Activated T-cell treated with anti-CD3 and anti-CD28 coated beads for 1 hour (primary cell): ENCODE data around the gene CCDC91.

Source experiments
- DNase-seq: peaks from one replicate; pipeline ENCODE4 v3.0.0-alpha.2; 2020; ENCODE audit warnings: low read depth

Gene CCDC91, protein sequence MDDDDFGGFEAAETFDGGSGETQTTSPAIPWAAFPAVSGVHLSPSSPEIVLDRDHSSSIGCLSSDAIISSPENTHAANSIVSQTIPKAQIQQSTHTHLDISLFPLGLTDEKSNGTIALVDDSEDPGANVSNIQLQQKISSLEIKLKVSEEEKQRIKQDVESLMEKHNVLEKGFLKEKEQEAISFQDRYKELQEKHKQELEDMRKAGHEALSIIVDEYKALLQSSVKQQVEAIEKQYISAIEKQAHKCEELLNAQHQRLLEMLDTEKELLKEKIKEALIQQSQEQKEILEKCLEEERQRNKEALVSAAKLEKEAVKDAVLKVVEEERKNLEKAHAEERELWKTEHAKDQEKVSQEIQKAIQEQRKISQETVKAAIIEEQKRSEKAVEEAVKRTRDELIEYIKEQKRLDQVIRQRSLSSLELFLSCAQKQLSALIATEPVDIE

DNA sequence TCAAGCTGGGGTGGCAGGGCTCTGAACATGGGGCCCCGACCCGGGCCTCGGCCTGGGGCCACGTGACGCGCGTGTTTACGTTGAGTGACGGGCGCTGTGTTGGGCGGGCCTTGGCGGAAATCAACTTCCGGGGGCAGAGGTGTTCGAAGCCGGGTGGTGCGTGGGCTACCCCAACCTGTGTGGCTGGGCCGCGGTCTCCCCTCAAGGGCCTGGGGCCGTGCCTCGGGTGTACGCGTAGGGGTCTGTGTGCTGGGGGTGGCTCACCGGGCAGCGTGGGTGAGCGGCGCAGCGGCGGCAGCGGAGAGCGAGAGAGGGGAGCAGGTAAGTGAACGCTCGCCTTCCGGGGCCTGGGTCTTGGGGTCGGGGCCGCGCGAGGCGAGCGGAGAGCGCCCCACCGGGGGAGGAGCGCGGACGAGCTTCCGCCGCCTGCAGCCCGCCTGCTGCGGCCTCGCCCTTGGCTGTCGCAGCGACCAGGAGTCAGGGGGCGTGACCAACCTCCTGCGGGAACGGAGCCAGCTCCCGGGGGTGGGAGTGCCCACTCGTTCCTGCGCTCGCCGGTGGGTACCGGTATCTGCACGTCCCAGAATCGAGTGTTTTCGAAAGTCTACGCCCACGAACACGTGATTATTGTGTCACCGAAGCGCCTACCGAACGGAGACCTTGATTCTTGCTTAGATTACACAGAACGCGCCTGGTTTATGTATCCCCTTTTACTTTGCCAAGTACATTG, at the start of gene CCDC91:
TSS of gene CCDC91 (plus strand) at position 136 of the 730 bp plus-strand sequence. CDS start 66,760 bp downstream, outside the sequence.
- DNase-seq = peak; percentile 75

DNA sequence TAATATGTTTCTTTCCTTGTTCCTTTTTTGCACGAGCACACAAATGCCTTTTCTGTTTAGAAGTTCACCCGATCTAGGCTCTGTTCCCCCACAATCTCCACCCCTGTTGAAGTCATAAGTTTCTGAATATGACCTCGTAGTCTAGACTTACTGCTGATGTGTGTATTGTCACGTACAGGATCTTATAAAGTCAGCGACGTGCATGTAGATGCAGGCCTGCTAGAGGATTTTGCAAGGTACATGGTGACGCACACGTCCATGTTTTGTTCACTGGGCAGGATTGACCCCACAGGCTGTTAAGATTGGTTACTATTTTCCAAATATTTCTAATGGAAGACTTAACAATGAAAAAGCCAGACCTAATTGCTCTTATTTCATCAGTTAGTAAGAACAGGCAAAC, 46.2 kb upstream of the CCDC91 start:
- no peak for DNase-seq

DNA sequence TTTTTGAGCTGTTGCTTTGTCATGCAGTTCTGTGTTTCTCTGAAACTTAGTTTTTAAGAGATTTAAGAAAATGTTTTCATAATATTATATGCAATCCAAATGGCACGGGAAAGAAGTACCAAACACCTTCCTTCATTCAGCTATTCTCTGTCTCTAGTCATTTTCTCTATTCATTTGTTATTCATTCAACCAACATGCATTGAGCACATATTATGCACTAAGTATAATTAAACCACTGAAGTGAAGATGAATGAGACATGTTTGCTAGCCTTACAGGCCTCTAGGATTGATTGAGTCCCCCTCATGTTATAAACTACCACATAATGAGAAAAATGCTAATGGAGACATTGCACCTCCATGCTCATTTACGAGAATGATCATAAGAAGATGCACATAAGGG, 45.7 kb upstream of the CCDC91 start:
- DNase-seq = no peak

DNA sequence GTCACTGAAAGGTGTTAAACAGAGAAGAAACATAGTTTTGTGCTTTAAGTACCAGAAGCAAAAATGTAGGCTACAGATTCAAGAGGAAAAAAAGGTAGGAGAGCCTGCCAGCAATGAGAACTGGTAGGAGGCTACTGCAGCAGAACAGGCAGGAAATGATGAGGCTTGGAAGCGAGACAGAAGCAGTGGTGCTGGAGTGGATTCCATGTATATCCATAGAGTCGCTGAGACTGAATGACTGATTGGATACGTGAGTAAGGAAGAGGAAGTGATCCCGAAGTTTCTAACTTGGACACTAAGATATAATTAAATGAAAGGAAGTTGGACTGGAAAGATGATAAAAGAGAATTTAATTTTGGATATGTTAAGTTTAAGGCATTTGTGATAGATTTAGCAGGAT, 45.0 kb upstream of the CCDC91 start:
- no peak for DNase-seq

DNA sequence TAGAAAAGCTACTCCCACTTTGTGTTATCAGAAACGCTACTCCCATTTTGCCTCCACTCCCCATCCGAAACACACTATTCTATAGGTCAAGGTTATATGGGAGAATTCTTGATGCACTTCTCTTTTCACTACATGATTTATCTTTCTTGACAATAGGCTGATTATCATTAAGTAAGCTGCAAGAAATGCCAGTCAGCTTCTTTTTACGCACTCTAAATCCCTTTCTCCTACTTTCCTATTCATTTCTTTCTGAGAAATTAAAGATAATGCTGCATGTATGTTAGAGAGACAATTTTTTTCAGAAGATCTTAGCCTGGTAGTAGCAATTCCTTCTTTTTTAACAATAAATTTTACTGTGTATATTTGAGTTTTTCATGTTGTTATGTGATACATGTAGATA, 41.0 kb upstream of the CCDC91 start:
- no peak for DNase-seq

DNA sequence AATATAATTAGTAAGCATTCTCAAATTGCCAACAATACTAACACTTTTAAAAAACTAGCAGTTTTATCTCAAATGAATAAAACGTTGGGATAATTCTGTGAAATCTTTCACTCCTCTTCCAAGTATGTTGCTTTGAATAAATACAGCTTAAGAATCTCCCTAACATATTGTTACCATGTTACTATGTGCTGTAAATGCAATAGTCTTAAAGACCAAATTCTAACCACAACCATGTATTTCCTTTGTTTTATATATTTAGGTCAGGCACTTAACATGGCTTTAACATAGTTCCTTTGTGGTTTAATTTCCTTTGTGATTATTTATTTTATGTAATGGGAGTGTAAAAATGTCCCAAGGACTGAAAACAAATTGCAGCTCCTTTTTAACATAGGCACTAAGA, 33.9 kb upstream of the CCDC91 start:
- DNase-seq = no peak

DNA sequence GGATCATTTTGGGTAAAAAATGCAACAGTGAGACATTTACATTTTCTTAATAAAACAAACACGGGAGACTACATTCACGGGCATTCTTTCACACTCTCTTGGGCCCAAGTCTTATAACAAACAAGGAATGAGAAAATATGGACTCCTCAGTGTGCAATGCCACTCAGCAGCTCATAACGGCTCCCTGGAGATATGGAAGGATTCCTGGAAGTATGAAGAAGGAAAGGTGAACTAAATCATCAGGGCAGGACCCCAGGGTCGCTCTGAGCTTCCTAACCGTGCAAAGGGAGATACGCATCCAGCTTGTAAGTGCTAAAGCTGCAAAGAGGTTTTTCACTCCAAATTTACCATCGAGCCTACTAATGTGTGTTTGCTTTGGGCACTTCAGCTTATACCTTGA, 33.5 kb upstream of the CCDC91 start:
- no peak for DNase-seq

DNA sequence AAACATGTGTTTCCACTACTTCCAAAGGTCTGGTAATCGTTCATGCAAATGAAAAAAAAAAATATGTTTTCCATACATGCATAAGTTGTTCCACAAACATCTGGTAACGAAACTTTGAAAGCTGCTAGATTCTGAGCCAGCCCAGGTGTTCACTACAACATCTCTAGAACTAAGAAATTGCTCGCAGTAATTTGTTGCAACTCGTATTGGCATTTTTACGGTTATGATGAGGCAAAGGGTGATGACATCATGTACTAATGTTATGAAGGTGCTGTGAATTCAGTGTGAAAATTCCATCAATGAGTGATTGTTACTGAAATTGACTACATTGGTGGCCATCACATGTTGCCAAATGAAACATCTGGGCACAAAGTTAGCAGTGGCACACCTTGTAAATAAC, 31.9 kb upstream of the CCDC91 start:
- no peak for DNase-seq

DNA sequence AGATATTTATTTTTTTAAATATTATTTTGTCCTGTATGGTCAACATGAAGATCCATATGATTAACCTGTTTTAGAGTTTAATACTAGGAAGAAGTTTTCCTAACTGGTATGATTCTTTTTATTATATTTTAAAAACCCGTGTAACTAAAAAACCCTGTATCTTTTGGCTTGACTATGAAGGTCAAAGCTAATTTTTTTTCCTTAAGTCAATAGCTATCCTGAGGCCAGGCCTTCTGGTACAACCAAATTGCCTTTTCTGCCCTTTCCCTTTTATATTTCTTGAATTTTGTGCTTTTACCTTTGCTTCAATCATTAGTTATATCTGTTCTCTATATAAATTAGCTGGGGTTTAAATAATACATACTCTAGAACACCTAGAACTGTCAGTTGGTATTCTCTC, 30.6 kb upstream of the CCDC91 start:
- DNase-seq = no peak

DNA sequence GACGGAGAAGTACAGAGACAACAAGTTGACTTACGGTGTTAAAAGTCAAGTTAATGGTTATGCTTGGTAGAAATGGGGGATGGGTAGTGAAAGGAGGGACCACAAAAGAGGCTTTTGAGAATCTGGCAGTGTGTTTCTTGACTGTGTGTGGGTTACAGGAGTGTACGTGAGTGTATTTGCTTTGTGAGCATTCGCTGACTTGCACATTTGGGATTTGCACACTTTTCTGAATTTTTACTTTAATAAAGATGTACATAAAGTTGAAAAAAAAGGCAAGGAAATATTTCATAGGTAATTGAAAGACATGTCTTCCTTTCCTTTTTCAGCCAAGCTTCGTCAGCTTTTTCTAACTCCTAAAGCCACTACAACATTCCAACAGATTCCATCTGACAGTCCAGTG, 28.6 kb upstream of the CCDC91 start:
- DNase-seq = no peak

DNA sequence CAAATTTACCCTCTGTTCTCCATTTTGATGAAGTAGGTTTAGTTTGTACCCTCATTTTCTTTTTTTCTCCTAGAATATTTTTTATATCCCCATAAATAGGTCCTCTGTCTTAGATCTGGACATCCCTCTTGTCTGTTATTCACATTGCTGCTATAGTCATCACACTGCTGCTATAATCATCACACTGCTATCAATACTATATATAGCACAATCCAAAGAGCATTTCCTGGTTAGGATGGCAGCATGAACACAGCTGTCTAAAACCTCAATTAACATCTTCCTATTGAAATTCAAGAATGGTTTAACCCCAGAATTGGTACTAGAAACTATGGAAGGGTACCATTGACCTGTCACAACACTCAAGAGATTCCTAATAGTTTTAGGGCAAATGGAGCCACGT, 27.6 kb upstream of the CCDC91 start:
- no peak for DNase-seq

DNA sequence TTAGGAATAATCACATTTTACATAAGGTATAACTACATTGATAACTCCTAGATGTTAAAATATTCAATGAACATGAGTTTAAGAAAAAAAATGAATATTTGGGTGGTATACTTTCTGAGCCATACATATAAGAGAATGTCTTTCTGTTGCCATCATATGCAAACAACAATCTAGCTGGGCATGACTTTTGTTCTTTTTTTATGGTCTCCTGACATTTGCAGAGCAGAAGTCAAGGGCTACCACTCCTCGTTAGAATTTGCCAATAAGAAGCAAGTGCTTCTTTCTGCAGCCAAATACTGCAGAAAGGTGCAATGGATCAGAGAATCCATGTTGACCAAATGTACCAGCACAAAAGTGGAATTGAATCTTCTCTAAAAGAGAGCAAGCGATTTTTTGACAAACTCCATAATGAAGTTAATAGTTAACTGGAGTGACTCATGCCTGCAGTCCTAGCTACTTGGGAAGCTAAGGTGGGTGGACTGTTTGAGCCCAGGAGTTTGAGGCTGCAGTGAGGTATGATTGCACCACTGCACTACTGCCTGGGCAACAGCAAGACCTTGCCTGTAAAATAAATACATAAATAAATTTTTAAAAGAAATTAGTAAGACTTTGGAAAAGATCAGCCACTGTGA, 25.5 kb upstream of the CCDC91 start:
- DNase-seq = no peak

DNA sequence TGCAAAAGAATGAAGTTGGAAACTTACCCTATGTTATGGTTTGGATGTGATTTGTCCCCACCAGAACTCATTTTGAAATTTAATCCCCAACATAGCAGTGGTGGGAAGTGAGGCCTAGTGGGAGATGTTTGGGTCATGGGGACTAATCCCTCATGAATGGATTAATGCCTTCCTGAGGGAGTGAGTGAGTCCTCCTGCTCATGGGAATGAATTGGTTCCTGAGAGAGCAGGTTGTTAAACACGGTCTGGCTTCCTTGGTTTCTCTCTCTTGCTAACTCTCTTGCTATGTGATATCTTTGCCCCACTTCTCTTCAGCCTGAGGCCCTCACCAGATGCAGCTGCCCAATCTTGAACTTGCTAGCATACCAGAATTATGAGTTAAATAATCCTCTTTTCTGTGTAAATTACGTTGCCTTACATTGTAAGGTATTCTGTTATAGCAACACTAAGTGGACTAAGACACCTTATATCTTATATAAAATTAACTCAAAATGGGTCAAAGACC, 22.2 kb upstream of the CCDC91 start:
- no peak for DNase-seq

DNA sequence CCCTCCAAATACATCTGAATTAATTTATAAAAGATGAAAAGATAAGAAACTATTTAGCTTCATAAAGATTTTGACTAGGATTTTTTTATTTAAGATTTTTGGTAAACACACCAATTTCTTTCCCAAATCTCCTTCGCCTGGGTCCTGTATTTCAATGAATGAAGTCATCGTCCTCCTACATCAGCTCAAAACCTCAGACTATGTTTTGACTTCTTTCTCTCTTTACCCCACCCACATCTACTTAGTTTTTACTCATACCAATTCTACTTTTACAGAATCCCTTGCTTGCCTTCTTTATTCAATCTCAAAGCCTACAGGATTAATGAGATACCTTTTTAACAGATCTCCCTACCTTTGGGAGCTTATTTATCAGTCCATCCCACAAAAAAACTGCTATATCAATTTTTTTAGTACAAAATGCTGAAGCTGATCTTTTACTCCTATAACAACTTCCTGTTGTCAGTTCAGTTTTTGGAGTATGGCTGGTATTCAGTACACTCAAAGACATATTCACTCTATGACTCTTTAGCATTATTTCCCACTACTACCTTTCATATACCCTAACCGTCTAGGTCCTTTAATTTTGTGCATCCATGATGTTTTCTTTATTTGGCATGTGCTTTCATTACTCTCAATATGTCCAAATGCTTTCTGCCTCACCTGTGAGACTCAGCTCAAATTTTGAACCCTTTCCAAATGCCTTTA, 18.7 kb upstream of the CCDC91 start:
- DNase-seq = no peak

DNA sequence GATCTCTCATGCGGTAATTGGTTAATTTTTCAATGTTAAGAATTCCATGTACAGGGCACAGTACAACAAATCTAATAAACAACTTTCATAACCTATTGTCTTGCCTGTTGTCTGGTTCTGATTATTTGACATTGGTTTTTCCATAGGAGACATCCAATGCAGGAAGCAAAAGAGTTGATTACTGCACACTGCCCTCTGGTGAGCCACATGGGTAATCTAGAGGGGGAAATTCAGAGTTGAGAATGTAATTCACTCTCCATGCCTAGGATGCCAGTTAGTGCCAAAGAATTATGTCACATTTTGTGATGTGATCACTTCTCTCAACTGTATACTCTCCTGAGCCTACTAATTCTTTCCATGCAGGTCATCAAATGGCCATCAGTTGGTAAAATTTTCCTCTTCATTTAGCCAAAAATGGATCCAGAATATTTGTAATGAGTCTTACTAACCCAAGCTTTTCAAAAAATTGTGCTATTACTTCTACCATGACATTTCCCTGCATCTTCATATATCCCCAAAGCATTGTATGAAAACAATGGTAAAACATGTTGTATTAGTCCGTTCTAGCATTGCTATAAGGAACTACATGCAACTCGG, 17.7 kb upstream of the CCDC91 start:
- no peak for DNase-seq

DNA sequence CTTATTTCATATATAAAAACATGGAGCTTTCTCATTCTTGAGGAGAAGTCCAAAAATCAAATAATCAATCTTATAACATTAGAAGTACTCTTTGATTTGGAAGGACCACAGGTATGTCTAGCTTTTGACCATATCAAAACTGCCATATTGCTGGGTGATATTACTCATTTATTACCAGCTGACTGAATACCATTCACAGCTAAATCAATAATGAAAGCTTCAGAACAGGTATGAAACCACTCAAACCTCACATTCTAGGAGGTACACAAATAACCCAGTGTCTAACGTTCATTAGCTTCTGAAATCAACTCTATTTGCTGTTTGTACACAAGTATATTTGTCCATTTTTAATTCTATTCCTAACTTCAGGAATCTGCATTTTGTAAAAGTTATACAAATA, 16.8 kb upstream of the CCDC91 start:
- DNase-seq = no peak

DNA sequence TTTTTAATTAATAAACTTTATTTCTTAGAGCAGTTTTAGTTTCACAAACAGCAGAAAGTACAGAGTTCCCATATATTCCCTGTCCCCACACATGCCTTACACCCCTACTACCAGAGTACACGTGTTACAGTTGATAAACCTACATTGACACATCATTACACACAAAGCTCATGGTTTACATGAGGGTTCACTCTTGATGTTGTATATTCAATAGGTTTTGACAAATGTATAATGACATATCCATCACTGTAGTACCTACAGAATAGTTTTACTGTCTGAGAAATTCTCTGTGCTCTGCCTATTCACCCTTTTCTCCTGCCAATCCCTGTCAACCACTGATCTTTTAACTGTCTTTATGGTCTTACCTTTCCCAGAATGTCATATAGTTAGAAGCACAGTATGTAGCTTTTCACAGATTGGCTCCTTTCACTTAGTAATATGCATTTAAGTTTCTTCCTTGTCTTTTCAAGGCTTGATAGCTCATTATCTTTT, 15.1 kb upstream of the CCDC91 start:
- no peak for DNase-seq

DNA sequence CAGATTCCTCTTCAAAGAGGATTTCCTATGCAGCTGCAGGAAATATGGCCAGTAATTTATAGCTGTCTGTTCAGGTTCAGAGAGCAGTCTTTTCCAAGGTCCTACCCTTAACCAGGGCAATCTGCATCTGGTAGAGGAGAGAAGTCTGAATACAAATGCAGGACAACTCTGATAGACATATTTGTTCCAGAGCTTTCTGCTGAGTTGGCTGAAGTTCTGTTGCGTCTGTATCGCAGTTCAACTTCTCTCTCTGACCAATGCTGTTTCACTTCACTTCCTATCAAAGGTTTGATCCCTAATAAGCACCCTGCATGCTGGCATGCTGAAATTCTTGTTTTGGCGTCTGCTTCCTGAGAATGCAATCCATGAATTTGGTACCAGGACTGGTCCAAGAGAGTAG, 14.0 kb upstream of the CCDC91 start:
- no peak for DNase-seq

DNA sequence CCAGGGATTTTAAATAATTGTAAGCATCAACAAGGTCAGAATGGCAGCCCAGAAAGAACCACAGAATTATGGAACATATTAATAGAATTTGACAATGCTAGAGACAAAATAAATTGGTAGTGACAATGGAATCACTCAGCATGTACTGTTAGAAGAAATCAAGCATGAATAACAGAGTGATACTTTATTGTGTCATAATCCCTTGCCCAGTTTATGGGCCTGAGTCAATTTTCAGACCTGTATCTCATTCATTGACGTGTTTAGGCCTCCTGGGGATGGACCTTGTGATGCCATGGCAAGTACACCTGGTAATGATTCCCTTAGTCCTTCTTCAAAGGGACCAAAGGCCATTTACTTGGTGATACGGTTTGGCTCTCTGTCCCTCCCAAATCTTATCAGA, 12.8 kb upstream of the CCDC91 start:
- DNase-seq = no peak

DNA sequence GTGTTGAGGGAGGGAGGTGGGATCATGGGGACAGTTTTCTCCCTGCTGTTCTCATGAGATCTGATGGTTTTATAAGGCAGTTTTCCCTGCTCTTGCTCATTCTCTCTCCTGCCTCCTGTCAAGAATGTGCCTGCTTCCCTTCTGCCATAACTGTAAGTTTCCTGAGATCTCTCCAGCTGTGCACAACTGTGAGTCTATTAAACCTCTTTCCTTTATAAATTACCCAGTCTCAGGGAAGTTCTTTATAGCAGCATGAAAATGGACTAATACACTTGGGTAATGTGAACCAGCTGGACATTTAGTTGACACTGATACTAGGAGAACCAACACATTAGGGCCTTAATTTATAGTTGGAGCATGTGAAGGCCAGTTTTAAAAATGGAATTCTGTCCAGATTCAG, 12.4 kb upstream of the CCDC91 start:
- DNase-seq = no peak

DNA sequence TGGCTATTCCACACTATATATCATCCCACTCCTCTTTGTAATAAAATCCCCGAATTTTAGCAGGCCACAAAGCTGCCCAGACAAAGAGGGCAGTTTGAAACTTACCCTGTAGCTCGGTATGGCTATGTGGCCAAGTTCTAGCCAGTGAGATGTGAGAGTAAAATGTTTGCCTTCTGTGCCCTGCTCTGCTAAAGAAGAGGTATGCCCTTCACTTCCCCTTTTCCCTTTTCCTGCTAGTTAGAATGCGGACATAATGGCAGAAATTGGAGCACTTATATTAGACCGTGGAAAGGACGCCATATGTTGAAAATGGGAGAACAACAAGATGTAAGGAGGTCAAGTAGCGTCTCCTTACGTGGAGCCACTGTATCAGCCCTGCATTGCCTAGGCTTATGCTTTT, 11.5 kb upstream of the CCDC91 start:
- no peak for DNase-seq

DNA sequence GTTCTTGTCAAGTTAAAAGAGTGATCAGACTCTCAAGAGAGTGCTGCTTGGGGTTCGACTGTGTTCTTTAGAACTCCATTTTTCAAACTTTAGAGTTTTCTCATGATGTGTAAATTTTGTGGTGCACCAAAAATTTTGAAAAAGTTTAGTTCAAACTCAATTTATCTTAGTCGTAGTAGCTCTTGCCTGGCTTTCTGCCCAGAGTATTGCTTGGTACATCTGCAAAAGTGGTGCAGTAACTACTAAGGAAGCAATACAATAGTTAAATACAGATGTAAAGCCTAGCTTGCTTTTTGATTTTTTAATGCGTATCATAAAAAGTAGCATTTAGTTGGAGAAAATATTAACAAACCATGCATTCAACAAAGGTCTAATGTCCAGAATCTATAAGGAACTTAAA, 9.5 kb upstream of the CCDC91 start:
- DNase-seq = no peak
